Measurements from ENCODE around the gene GYS2. TPM values are rescaled to one million over a fixed set of nuclear protein-coding genes. Genes with fewer than 3 reads are reported as not detected.

GYS2 gene
- total and polyA plus RNA-seq, 2 of the 4 experiments (the other 2 are of a cell fraction) = not detected

DNA sequence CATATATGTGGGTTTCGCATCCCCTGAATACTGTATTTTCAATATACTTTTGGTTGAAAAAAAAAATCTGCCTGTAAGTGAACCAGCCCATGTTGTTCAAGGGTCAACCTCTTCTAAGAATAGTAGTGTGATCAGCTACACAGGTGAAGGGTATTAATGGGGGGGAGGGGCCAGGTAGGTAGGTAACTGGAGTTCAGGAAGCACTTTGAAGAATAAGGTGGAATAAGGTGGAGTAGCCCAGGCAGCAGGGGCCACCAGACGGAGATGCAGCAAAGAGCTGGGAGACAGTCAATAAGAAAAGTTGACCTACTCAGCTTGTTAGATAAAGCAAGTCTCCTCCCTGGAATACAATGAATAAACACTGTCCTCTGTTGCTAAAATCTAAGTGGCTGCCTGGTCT, 43.7 kb upstream of the GYS2 start:
- WGBS, 2 experiments (ENCODE audit: extremely low coverage in 2 of 2, insufficient read length in 1 of 2) = no CpG with 5 or more reads among the region's 2 CpGs
- TF ChIP-seq, protein P1, sequence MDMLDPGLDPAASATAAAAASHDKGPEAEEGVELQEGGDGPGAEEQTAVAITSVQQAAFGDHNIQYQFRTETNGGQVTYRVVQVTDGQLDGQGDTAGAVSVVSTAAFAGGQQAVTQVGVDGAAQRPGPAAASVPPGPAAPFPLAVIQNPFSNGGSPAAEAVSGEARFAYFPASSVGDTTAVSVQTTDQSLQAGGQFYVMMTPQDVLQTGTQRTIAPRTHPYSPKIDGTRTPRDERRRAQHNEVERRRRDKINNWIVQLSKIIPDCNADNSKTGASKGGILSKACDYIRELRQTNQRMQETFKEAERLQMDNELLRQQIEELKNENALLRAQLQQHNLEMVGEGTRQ (IDR thresholded peaks at IDR 0.05; ENCODE audit: low read depth, low read length) = no peak
- TF ChIP-seq RFX5 (IDR thresholded peaks at IDR 0.05; ENCODE audit: low read depth, low read length) (no peak), RCOR1 (IDR thresholded peaks at IDR 0.05; ENCODE audit: insufficient replicate concordance, low read length) (no peak), MAFK (IDR thresholded peaks at IDR 0.05; ENCODE audit: low read depth, low read length) (no peak)
- Histone ChIP-seq H3K56ac (ENCODE audit: extremely low read depth, insufficient read depth, low read length) (no peak overlapping the region), H3K36me3 (ENCODE audit: control insufficient read depth, insufficient read depth, low read length) (peaks cover 44% of the 10 kb centered on the region), H3K27ac (ENCODE audit: insufficient read depth, low read length) (no peak overlapping the region), H3K18ac (ENCODE audit: low read depth, low read length) (no peak overlapping the region), H2BK15ac (ENCODE audit: low read depth, low read length) (no peak overlapping the region), H4K5ac (ENCODE audit: low read depth, low read length) (no peak overlapping the region), H2BK5ac (ENCODE audit: low read depth, low read length, poor library complexity, severe bottlenecking) (no peak overlapping the region), H2BK120ac (ENCODE audit: low read depth, low read length) (no peak overlapping the region), H3K79me1 (ENCODE audit: low read depth in 1 of 2, low read length in 2 of 2) (peaks cover 32 to 37% of the 10 kb centered on the region in 2 experiments), H3K4me3 (ENCODE audit: insufficient read depth, low read depth, low read length) (no peak overlapping the region), H3K23ac (ENCODE audit: low read depth, low read length) (no peak overlapping the region), H3K27me3 (ENCODE audit: control insufficient read depth, insufficient read depth, low read length) (no peaks in the 10 kb centered on the region), H3K4me2 (ENCODE audit: low read depth, low read length) (no peak overlapping the region), H3K9ac (ENCODE audit: low read depth, low read length) (no peak overlapping the region), H4K20me1 (ENCODE audit: insufficient read depth, low read length) (no peaks in the 10 kb centered on the region), H2AK9ac (replicated peaks; ENCODE audit: low read depth, low read length, poor library complexity) (no peak overlapping the region), H3K4me1 (ENCODE audit: control insufficient read depth, insufficient read depth, low read length) (peaks cover 1% of the 10 kb centered on the region; the same call in 1 of the 2 replicates), H3K4ac (ENCODE audit: low read depth, low read length) (no peak overlapping the region), H4K8ac (ENCODE audit: low read depth in 2 of 2, low read length in 2 of 2) (no peak overlapping the region), H4K91ac (ENCODE audit: insufficient read depth, low read depth, low read length) (no peak overlapping the region), H3K9me1 (ENCODE audit: insufficient read depth, low read length) (0 out of 2 replicates have a peak, but pooled peaks cover 3% of the 10 kb centered on the region), H3K14ac (replicated peaks; ENCODE audit: low read depth, low read length) (no peak overlapping the region), H2BK20ac (ENCODE audit: low read depth, low read length) (no peak overlapping the region), H3K9me3 (ENCODE audit: control insufficient read depth, insufficient read depth, low read length) (no peaks in the 10 kb centered on the region), H2AK5ac (ENCODE audit: low read depth, low read length) (no peak overlapping the region), H2AFZ (replicated peaks; ENCODE audit: low read length, poor library complexity) (no peak overlapping the region)
- dilution Hi-C loops (cut with HindIII; ENCODE audit: low sequenced_read_pairs, unreplicated experiment) (no loop called here), in situ Hi-C loops (cut with MboI; ENCODE audit: low sequenced_read_pairs) (loop anchor here (10.0 kb wide), 1 partner anchor 144 kb away; the partner anchor contains the start of genes GOLT1B and RECQL), intact Hi-C loops (cut with micrococcal nuclease) (no loop called here)
- BruUV-seq (replicated peaks) = no TSS peak
- ChIA-PET CTCF (no interaction called here), POLR2A (ENCODE audit: unreplicated experiment) (no interaction called here)
- DNase-seq (no peak), ATAC-seq (ENCODE audit: low read depth) (no peak)

All from IMR-90 (cell line).